H1 (cell line): ENCODE measurements around the gene WDR64. TPM values are rescaled to one million over a fixed set of nuclear protein-coding genes. Genes with fewer than 3 reads are reported as not detected.

Experiments
- CTCF ChIA-PET: fragments of 300-600 bp; sonication (Branson Sonifier 250); formaldehyde crosslinking; loops from one replicate; lab custom pipeline; 2021; ENCODE audit not compliant: partially characterized antibody; lab: Charles Lee
- POLR2A ChIA-PET: fragments of 300-600 bp; sonication (Branson Sonifier 250); formaldehyde crosslinking; loops from one replicate; lab custom pipeline; 2021; ENCODE audit warnings: inconsistent platforms; ENCODE audit not compliant: partially characterized antibody; lab: Charles Lee
- DNase-seq, 2 experiments: peaks; one replicate each; pipeline versions ENCODE4 v3.0.0 to v3.0.0-alpha.2; 2010 to 2022; ENCODE audit warnings: low spot score in 2 of 2, low read depth in 1 of 2, mixed read lengths in 1 of 2
- FAIRE-seq: peaks from 2 replicates; lab custom pipeline; 2011; peaks lifted over from hg19 to GRCh38; lab: Jason Lieb, UNC
- H2AFZ ChIP-seq: 2 replicates; pipeline ENCODE4 v1.8.1; 2012; ENCODE audit warnings: low read length, inconsistent platforms
- H2AK5ac ChIP-seq: 2 replicates; pipeline ENCODE4 v1.6.1; 2013; ENCODE audit warnings: low read depth, low read length
- H2BK120ac ChIP-seq: replicated peaks from 2 replicates; pipeline ENCODE3; 2013; ENCODE audit warnings: low read depth, low read length, inconsistent platforms
- H2BK12ac ChIP-seq: 2 replicates; pipeline ENCODE4 v1.6.1; 2013; ENCODE audit warnings: low read depth, low read length
- H2BK15ac ChIP-seq: 2 replicates; pipeline ENCODE4 v1.6.1; 2013; ENCODE audit warnings: low read length
- H2BK20ac ChIP-seq: 2 replicates; pipeline ENCODE4 v1.6.1; 2013; ENCODE audit warnings: low read length
- H2BK5ac ChIP-seq: 2 replicates; pipeline ENCODE4 v1.6.1; 2013; ENCODE audit warnings: low read depth, low read length
- H3K14ac ChIP-seq: 2 replicates; pipeline ENCODE4 v1.6.1; 2013; ENCODE audit warnings: inconsistent platforms; ENCODE audit not compliant: insufficient read length
- H3K18ac ChIP-seq: 2 replicates; pipeline ENCODE4 v1.6.1; 2013; ENCODE audit warnings: low read length; ENCODE audit errors: extremely low read depth
- H3K23ac ChIP-seq: 2 replicates; pipeline ENCODE4 v1.6.1; 2013; ENCODE audit warnings: inconsistent platforms; ENCODE audit not compliant: insufficient read length
- H3K23me2 ChIP-seq: 2 replicates; pipeline ENCODE4 v1.6.1; 2013; ENCODE audit warnings: low read depth, low read length
- H3K27ac ChIP-seq: 2 replicates; pipeline ENCODE4 v1.6.1; 2011; ENCODE audit warnings: low read depth, low read length, inconsistent platforms
- H3K27me3 ChIP-seq, 4 experiments: replicated peaks in 1 of 4; 1 replicate in 1 of 4; 2 replicates in 3 of 4; pipeline versions ENCODE4 v1.6.1 to v1.8.1; 2011 to 2013; ENCODE audit warnings: low read length in 3 of 4, mild to moderate bottlenecking in 3 of 4, inconsistent platforms in 2 of 4, mixed read lengths in 2 of 4, moderate library complexity in 1 of 4; ENCODE audit not compliant: control insufficient read depth in 3 of 4, insufficient read depth in 3 of 4; ENCODE audit errors: extremely low read depth in 1 of 4
- H3K36me3 ChIP-seq, 4 experiments: 2 replicates each; pipeline versions ENCODE4 v1.6.1 to v1.8.1; 2011 to 2013; ENCODE audit warnings: mild to moderate bottlenecking in 4 of 4, low read length in 3 of 4, moderate library complexity in 2 of 4, control low read depth in 1 of 4, inconsistent platforms in 1 of 4; ENCODE audit not compliant: insufficient read depth in 4 of 4, control insufficient read depth in 2 of 4
- H3K4ac ChIP-seq: replicated peaks from 2 replicates; pipeline ENCODE3; 2013; ENCODE audit warnings: low read length, low read depth, mixed read lengths, inconsistent platforms; ENCODE audit not compliant: insufficient read length
- H3K4me1 ChIP-seq, 4 experiments: replicated peaks in 1 of 4; 1 replicate in 1 of 4; 2 replicates in 3 of 4; pipeline versions ENCODE4 v1.6.1 to v1.8.1; 2011 to 2013; ENCODE audit warnings: low read length in 3 of 4, inconsistent platforms in 2 of 4, mixed read lengths in 1 of 4; ENCODE audit not compliant: insufficient read depth in 4 of 4, control insufficient read depth in 3 of 4
- H3K4me2 ChIP-seq, 2 experiments: 2 replicates each; pipeline versions ENCODE4 v1.6.1 to v1.8.1; 2011 to 2013; ENCODE audit warnings: low read depth in 2 of 2, low read length in 2 of 2, control low read depth in 1 of 2, inconsistent platforms in 1 of 2, mild to moderate bottlenecking in 1 of 2; ENCODE audit not compliant: insufficient read depth in 1 of 2
- H3K4me3 ChIP-seq, 4 experiments: fragments of 200-600, 300-600 bp in 1 of 4; sonication (generic), shearing (Covaris generic), sonication (Bioruptor Twin) in 1 of 4; 2 replicates each; pipeline versions ENCODE4 v1.5.1 to v1.8.1; 2011 to 2016; ENCODE audit warnings: low read length in 4 of 4, low read depth in 3 of 4, control low read depth in 2 of 4, inconsistent platforms in 2 of 4, mild to moderate bottlenecking in 2 of 4, mixed read lengths in 1 of 4, moderate library complexity in 1 of 4; ENCODE audit not compliant: insufficient read depth in 2 of 4; ENCODE audit errors: extremely low read depth in 1 of 4
- H3K56ac ChIP-seq: replicated peaks from 2 replicates; pipeline ENCODE3; 2013; ENCODE audit warnings: low read depth, mild to moderate bottlenecking, mixed read lengths, low read length, inconsistent platforms; ENCODE audit not compliant: insufficient read length
- H3K79me1 ChIP-seq: 2 replicates; pipeline ENCODE4 v1.6.1; 2013; ENCODE audit warnings: low read depth, low read length, control low read depth
- H3K79me2 ChIP-seq, 2 experiments: 2 replicates each; pipeline versions ENCODE4 v1.6.1 to v1.8.1; 2012 to 2013; ENCODE audit warnings: low read length in 2 of 2, mild to moderate bottlenecking in 2 of 2, inconsistent platforms in 1 of 2; ENCODE audit not compliant: insufficient read depth in 2 of 2, control insufficient read depth in 1 of 2
- H3K9ac ChIP-seq, 4 experiments: replicated peaks in 1 of 4; 1 replicate in 1 of 4; 2 replicates in 3 of 4; pipeline versions ENCODE4 v1.6.1 to v1.8.1; 2011 to 2013; ENCODE audit warnings: low read depth in 3 of 4, low read length in 3 of 4, control low read depth in 2 of 4, mild to moderate bottlenecking in 2 of 4, moderate library complexity in 2 of 4, inconsistent platforms in 1 of 4; ENCODE audit errors: extremely low read depth in 1 of 4
- H3K9me3 ChIP-seq, 2 experiments: 2 replicates each; pipeline versions ENCODE4 v1.6.1 to v1.8.1; 2012 to 2013; ENCODE audit warnings: mild to moderate bottlenecking in 2 of 2, moderate library complexity in 2 of 2, control low read depth in 1 of 2, inconsistent platforms in 1 of 2, low read depth in 1 of 2, low read length in 1 of 2, mixed read lengths in 1 of 2; ENCODE audit not compliant: insufficient read depth in 2 of 2
- H4K20me1 ChIP-seq, 2 experiments: replicated peaks in 1 of 2; 2 replicates each; pipeline versions ENCODE3 to v1.8.1; 2011 to 2013; ENCODE audit warnings: inconsistent platforms in 2 of 2, low read length in 2 of 2, mild to moderate bottlenecking in 1 of 2; ENCODE audit not compliant: insufficient read depth in 2 of 2, control insufficient read depth in 1 of 2
- H4K5ac ChIP-seq: 2 replicates; pipeline ENCODE4 v1.6.1; 2013; ENCODE audit warnings: low read length, low read depth, mixed read lengths, inconsistent platforms; ENCODE audit not compliant: insufficient read length
- H4K8ac ChIP-seq: 2 replicates; pipeline ENCODE4 v1.8.0; 2013; ENCODE audit warnings: mild to moderate bottlenecking, moderate library complexity, low read length, inconsistent platforms; ENCODE audit not compliant: insufficient read depth; ENCODE audit errors: extremely low read depth
- H4K91ac ChIP-seq: replicated peaks from 2 replicates; pipeline ENCODE3; 2013; ENCODE audit warnings: low read length, mixed read lengths, inconsistent platforms; ENCODE audit not compliant: insufficient read length
- SP4 ChIP-seq: IDR thresholded peaks from 2 replicates; pipeline ENCODE4 v1.6.1; 2012; ENCODE audit warnings: low read length, inconsistent platforms
- WGBS, 2 experiments: shearing (Covaris generic) in 1 of 2; methylation state at CpG; one replicate each; pipeline versions ENCODE4 v1.1.6 to v1.1.7; 2013 to 2015; ENCODE audit warnings: low lambda C conversion rate in 2 of 2, mixed read lengths in 2 of 2, inconsistent platforms in 1 of 2, low coverage in 1 of 2, missing lambda C conversion rate in 1 of 2; ENCODE audit not compliant: insufficient replicate concordance in 2 of 2, insufficient coverage in 1 of 2, insufficient read length in 1 of 2; ENCODE audit errors: extremely low coverage in 1 of 2, missing lambda C conversion rate in 1 of 2; 5-methylcytosine and 5-hydroxymethylcytosine counted together
- polyA plus RNA-seq, 7 experiments: library from polyadenylated mRNA; depleted of rRNA in 3 of 7; stranded (reverse) in 5 of 7; unstranded in 2 of 7; fragments of >200 nt in 5 of 7; fragments of 200-250 nt in 2 of 7; gene quantifications; 1 replicate in 5 of 7; 2 replicates in 1 of 7; 4 replicates in 1 of 7; pipeline versions ENCODE4 v1.2.1 to v1.2.3, GENCODE V29; 2011 to 2013; ENCODE audit warnings: missing spikeins in 2 of 7, mixed read lengths in 2 of 7
- total RNA-seq: library from RNA; stranded (reverse); fragmentation: NEBNext Ultra II Directional; extraction: Animal tissue kit (Norgen Biotek cat#: 25700); gene quantifications from 2 replicates; pipeline ENCODE4 v1.2.1, GENCODE V29; 2021

WDR64 gene
- total and polyA plus RNA-seq, 2 of the 8 experiments (the other 6 are each of a cell fraction or from before 2014, with no cell fraction given), result 0.02 TPM; not detected in 1

- Histone ChIP-seq H2AFZ (no peak overlapping the region), H3K9me3 (no peaks in the 10 kb centered on the region)
- no peak for TF ChIP-seq SP4
- TF ChIP-seq, all 59 proteins: peak for 0
- no peak overlapping the region for H2BK20ac ChIP-seq
- no peak overlapping the region for H2BK15ac ChIP-seq
- no peak overlapping the region for H3K14ac ChIP-seq
- no peak overlapping the region for H3K23ac ChIP-seq
- no peak overlapping the region for H3K4me3 ChIP-seq
- WGBS, 2 experiments, result 94% methylated on average over 2 of the region's 2 CpGs; no CpG with 5 or more reads in 1 of the 2 experiments
- no peaks in the 10 kb centered on the region for H3K79me1 ChIP-seq
- H3K18ac ChIP-seq, result no peak overlapping the region
- no peak overlapping the region for H3K56ac ChIP-seq
- no peak for FAIRE-seq
- H3K23me2 ChIP-seq, result no peaks in the 10 kb centered on the region
- no peak overlapping the region for H3K4ac ChIP-seq
- no peak overlapping the region for H2BK5ac ChIP-seq
- no peak overlapping the region for H3K4me2 ChIP-seq
- no peak overlapping the region for H4K8ac ChIP-seq
- H2BK120ac ChIP-seq, result no peak overlapping the region
- no peak overlapping the region for H4K5ac ChIP-seq
- CTCF ChIA-PET, result interaction anchor here (0.9 kb wide), 1 partner anchor 113 kb away, joined by 3 read pairs; no protein-coding TSS in a partner anchor
- H3K27ac ChIP-seq, result no peak overlapping the region
- H3K79me2 ChIP-seq, result no peaks in the 10 kb centered on the region
- H3K4me1 ChIP-seq, result no peaks in the 10 kb centered on the region
- DNase-seq, result no peak
- no peaks in the 10 kb centered on the region for H3K36me3 ChIP-seq
- no peak overlapping the region for H3K9ac ChIP-seq
- POLR2A ChIA-PET, result no interaction called here
- H4K20me1 ChIP-seq, result no peaks in the 10 kb centered on the region
- H3K27me3 ChIP-seq, result no peaks in the 10 kb centered on the region
- H4K91ac ChIP-seq, result no peak overlapping the region
- no peak overlapping the region for H2AK5ac ChIP-seq
- H2BK12ac ChIP-seq, result no peak overlapping the region
Measured at GRCh38 chr1:241698177-241698576, 46.1 kb downstream of the WDR64 start.
